GM21717 (cell line): ENCODE data around the gene AKAP3.

Experiments used
- ATAC-seq: cut with Tn5 transposase; IDR thresholded peaks from one replicate; pipeline ENCODE4 v1.9.1; 2021; ENCODE audit warnings: mild to moderate bottlenecking, moderate library complexity; ENCODE audit not compliant: unreplicated experiment

AKAP3 gene

DNA sequence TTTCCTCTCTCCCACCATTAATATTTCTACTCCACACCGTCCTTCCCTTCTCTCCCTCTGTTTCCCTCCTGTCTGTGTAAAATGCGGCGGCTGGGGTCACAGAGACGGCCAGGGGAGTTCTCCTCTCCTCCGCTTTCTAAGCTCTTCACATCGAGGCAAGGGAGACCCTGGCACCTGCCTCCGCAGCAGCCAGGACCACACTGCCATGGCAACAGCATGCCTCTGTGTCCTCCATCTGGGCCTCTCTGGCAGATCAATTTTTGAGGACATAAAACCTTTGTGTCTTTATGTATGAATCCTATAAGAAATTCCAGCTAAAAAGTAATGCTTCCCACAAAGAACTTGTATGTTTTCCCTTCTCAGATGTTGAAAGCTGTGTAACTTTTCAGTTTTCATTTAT, 45.4 kb downstream of the AKAP3 start:
- ATAC-seq, result no peak

DNA sequence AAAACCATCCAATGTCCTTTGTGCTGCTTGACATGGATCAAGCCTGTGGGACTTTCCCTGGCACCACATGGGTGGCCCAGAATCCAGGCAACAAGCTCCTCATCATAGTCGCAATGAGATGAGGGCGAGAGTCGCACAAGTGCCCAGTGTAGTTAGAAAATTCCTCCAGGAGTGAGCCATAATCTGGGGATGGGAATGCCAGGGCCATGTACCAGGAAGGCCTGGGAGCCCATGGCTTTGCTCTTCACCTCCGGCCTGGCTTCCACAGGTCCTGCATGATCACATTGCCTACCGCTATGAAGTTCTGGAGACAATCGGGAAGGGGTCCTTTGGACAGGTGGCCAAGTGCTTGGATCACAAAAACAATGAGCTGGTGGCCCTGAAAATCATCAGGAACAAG, 53.0 kb downstream of the AKAP3 start:
- no peak for ATAC-seq

DNA sequence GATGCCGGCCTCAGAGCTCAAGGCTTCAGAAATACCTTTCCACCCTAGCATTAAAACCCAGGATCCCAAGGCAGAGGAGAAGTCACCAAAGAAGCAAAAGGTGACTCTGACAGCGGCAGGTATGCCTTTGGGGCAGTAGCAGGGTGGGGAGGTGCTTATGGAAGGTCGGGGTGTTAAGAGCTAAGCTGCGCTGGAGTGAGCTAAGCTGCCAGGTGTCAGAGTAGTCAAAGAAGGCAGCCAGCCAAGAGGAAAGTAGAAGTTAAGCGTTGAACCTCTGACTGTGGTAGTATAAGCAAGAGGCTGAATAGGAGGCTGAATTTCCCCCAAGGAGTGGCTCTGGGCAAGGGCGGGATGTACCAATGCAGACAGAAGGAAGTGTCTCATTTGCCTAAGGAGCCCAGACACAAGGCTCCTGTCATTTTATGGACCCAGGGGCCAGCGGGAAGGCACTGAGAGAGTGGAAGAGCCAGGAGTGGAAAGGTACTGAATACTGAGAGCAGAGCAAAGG, 57.6 kb downstream of the AKAP3 start:
- no peak for ATAC-seq

DNA sequence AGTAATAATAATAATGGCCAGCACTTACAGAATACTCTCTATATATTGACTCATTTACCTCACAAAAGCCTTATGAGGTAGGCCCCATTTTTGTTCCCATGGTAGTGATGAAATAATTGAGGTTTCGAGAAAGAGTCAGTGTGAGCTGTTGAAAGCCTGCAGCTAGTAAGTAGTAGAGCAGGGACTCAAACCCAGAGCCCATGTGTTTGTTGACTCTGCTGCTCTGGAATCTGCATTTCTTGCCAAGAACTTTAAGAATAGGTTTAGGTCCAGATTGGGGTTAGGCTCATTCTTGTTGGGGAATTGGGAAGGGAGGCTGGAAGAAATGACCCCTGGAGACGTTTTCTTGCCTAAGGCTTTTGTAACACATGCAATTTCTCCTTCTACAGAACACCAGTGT, 58.9 kb downstream of the AKAP3 start:
- no peak for ATAC-seq

DNA sequence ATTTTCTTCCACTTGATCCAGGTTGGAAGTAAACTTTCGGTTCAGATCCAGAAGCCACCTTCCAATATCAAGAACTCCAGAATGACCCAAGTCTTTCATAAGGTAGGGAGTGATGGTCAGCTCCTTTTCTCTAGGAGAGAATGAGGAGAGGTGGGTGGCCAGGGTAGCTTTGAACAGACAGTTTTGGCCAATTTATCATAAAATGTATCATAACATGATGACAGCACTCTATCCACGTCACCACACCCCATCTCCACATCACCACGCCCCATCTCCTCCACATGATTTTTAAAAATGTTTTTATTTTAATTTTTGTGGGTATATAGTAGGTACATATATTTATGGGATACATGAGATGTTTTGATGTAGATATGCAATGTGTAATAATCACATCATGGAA, 59.9 kb downstream of the AKAP3 start:
- ATAC-seq, result no peak

DNA sequence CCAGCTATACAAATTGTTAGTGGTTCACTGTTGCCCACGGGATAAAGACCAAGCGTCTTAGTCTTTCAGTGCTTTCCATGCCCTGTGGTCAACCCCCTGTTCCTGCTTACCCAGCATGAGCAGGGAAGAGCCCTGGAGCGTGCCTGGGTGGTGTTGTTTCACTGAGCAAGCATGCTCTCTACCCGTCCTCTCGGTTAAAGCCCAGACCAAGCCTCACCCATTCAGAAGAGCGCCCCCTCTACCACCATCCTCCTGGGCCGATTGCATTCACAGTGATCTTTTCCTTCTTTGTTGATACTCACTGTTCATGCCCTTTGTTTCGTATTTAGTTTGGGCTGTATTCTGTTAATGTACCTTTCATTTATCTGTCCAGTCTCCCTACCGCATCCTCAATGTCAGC, 61.7 kb downstream of the AKAP3 start:
- no peak for ATAC-seq

DNA sequence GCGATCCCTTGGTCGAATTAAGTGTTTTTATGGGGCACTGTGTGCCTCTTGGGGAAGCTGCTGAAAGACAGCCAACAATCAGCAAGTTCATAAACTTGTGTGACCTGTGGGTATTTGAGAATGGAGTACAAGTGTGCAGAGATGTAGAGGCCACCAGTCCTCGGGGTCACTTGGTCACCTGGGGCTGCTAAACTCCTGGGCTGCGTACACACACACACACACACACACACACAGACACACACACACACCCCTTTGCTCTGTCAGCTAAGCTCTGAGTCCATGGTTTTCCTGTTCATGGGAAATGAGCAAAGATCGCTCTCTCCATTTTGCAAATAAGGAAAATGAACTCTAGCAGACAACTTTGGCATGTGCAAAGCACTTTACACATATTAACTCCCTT, 62.4 kb downstream of the AKAP3 start:
- no peak for ATAC-seq

DNA sequence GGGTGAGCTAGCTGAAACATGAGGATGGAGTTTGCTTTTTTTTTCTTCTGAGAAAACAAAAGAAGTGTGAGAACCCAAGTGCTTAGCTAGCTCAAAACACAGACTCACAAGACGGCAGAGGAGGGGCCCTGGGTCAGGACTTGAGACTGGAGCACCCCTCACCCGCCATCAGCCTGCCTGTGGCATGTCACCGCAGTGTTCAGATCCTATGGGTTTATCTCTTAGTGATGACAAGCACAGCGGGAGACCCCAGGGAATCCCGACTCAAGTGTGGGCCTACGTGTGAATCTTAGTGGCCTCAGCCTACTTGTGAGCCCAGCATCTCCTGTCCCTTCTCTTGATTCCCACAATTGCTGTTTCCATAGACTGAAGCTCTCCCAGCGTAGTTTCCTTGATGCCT, 64.0 kb downstream of the AKAP3 start:
- ATAC-seq, result no peak

DNA sequence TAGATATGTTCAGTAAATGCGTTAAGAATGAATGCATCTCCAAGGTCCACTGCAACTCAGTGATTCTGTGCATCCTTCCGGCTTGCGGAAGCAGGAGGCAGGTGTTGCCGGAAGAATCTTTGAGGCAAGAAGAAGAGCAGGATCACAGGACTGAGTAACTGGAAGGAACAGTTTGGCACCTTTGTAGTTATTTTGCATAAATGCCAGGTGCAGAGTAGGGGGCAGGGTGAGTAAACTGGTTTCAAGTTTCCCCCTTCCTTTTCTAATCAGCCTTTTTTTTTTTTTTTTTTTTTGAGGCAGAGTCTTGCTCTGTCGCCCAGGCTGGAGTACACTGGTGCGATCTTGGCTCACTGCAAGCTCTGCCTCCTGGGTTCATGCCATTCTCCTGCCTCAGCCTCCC, 64.6 kb downstream of the AKAP3 start:
- no peak for ATAC-seq

DNA sequence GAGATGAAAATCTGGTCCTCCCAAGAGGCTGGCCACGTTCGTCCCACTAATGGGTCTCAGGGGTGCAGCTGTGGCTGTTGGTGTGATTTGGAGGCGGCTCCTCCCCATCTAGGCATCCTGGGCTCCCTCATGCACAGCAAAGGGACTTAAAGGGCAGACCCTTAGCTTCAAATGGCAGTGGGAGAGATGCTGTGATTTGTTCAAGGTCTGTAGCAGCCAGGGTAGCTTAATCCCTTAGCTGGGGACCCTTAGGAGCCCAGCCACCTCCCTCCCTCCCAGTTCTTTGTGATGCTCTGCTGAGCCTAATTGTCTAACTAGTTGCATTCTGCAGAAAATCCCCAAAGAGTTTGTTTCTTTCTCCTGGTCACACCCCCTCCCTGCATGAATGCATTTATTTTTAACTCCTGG, 68.6 kb downstream of the AKAP3 start:
- no peak for ATAC-seq

DNA sequence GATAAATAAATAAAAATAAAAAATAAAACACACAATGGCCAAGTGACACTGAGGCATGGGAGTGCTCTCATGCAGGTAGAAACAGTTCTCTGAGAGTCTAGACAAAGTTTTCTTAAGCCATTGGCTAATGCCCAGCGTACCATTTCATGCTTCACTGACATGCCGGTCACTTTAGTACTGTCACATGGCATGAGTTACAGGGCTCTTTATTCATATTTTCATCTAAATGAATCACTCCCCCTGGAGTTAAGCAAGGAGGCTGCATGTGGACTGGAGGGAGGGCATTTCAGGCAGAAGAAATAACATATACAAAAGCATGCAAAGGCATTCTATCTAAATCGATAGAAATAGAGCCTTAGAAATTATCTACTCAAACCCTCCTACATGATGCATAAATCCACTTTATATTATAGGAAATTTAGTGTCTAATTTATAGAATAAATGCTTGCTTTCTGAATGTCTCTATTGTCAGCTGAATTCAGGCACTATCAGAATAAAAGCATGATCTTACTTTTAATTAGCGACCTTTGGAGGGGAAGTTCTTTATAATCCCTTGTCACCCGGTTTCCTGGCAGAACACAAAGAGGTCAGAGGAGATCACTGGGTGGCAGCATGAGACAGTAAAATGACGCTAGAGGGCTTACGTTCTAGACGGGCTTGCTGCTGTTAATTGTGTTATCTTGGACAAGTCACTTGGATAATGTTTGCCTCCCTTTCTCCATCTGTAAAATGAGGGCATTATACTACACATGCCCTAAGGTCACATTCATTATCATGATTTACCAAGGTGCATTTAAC, 69.3 kb downstream of the AKAP3 start:
- no peak for ATAC-seq

DNA sequence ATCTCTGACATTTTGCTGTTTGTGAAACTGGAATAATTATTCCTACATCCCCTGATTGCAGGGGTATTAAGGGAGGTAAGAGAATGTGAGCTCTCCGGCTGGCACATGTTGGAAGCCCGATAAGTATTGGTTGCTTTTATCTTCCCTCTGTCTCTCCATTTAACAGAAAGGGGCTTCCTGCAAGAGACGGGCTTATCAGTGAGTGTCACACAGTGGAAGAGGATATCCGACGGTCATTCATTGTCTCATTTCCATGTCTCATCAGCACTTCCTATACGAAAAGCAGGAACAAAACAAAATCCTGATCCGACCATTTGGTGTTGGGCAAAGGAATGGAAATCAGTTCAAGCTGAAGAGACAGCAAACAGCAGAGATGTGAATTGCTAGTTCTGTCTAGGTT, 76.2 kb downstream of the AKAP3 start:
- no peak for ATAC-seq

DNA sequence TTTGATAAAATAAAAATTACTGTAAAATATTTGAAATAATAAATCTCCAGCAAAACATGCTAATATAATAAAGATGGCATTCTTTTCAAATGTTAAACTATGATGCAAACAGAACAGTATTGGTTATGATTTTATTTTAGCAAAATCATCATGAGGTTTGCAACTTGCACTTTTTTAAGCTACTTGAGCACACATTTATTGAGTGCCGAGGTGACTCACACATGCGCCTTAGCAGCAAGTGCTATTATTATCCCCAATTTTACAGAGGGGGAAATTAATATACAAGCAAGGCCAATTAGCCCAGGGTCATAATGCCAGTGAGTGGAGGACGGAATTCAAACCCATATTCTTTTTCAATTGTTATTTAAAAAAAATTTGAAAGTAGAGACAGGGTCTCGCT, 79.6 kb downstream of the AKAP3 start:
- no peak for ATAC-seq

DNA sequence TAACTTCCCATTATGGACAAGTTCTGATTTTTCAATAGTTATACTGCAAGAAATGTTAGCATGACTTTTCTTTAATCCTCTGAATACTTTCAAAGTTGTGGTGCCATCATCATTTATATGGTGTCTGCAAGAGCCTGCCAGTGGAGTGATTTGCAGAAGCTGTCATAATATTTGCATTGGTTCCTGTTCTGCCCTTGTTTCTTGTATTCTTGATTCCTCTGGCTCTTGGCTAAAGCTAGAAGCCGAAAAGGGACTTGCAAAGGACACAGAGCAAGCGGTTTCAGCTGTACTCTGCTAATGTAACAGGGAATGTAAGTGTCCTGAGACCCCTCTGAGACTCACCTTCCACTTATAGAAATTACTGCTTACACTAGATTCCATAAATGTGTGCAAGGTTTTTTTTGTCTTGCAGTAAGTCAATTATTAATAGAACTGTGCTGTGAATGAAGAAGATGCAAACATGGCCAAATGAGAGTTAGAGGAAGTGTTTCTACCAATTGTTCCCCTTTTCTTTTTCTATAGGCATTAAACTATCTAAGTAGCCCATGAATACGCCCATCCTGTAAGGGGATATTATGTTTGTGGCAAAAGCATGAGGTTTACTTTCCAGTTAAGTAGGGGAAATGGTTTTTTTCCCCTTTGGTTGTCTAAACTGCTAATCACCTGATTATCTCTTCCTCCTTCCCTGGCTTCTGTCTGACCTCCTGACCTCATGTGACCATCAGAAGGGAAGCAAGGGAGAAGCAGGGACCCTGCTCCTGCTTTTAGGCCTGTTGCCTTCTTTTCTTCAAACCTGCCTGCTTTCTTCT, 81.6 kb downstream of the AKAP3 start:
- ATAC-seq, result peak; percentile 51

DNA sequence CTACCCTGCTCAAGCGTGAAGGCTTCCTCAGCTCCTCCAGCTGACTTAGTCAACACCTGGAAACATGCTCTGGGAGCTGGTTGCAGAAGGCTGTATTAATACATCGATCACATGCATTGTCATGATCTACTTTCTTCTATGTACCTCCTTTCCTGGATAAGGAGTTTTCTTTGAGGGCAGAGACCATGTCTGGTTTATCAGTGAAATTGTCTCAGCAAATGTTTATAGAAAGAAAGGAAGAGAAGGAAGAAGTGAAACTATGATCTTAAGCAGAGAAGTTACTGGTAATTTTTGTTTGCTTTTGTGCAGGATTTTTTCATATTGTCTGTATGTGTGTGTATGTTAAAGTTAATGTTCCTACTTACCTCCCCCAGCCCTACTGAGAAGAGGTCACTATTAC, 82.4 kb downstream of the AKAP3 start:
- ATAC-seq, result no peak
